GM08714 (cell line): ENCODE measurements around the gene OR12D2.
"Not testable (repeated sequence)": the region's sequence is repeated elsewhere in the genome, so short reads cannot be mapped to it uniquely, and the experiment has no call there.

Experiments
- H3K4me3 ChIP-seq: fragments of 200-500 bp; sonication (Bioruptor generic); 2 replicates; pipeline ENCODE4 v1.5.1; 2014; ENCODE audit warnings: mild to moderate bottlenecking, low read length, inconsistent platforms
- ZNF274 ChIP-seq: IDR thresholded peaks from 2 replicates; pipeline ENCODE4 v1.6.1; 2012; ENCODE audit warnings: mild to moderate bottlenecking, low read depth, low read length

OR12D2 gene

GRCh38 chr6:29395331-29395730 is at the start of gene OR12D2:
OR12D2 (plus strand) TSS chr6:29395631; CDS start chr6:29396700, 1,069 bp downstream.
- no peak within 1 kb of the TSS for H3K4me3 ChIP-seq
- no peak for TF ChIP-seq ZNF274

- H3K4me3 ChIP-seq: not testable (repeated sequence)
Observed at GRCh38 chr6:29349348-29349747, 46.1 kb upstream of the OR12D2 start.

- no peak for TF ChIP-seq ZNF274
- no peak overlapping the region for H3K4me3 ChIP-seq
Observed at GRCh38 chr6:29354980-29355379, 40.5 kb upstream of the OR12D2 start.

DNA sequence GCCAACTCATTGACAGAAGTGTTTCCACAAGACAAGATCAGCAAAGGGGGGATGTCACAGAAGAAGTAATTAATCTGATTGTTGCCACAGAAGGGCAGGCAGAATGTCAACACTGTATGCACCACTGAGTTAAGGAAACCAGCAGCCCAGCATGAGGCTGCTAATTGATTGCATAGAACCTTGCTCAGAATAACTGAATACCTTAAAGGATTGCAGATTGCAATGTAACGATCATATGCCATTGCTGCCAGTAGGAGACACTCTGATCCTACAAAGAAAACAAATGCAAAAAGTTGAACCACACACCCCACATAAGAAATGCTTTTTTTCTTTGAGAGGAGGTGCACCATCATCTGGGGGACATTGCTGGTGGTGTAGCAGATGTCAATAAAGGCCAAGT is 39.8 kb upstream of the OR12D2 start:
- no peak overlapping the region for H3K4me3 ChIP-seq
- no peak for TF ChIP-seq ZNF274

- TF ChIP-seq ZNF274: no peak
- H3K4me3 ChIP-seq: no peak within 1 kb of the TSS
Observed at GRCh38 chr6:29368765-29369164, 26.7 kb upstream of the OR12D2 start, which contains the start of gene OR5V1. OR5V1 (minus strand) TSS chr6:29368865; CDS start chr6:29356195, 12,670 bp downstream.

DNA sequence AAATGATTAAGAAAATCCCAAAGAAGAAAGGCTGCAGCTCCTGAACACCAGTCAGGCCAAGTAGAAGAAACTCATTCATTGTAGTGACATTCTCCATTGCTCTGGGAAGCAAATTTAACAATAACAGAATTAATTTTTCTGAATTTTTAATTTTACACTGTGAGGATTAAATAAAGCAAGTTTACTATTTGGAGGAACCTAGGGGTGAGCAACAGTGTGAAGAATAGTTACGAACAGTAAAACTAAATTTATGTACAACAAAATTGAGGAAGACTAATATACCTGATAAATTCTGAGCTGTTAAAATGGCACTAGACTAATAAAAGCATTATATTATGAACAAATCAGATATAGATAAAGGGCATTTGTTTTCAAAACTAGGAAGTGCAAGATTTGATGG is 20.2 kb upstream of the OR12D2 start, which contains the start of gene OR12D3:
Gene OR12D3 (minus strand): TSS at position 101 of the 400 bp plus-strand sequence. CDS start 4 bp downstream, at position 97.
- H3K4me3 ChIP-seq: no peak within 1 kb of the TSS
- no peak for TF ChIP-seq ZNF274

GRCh38 chr6:29376003-29376402 is 19.4 kb upstream of the OR12D2 start:
- no peak overlapping the region for H3K4me3 ChIP-seq
- no peak for TF ChIP-seq ZNF274

DNA sequence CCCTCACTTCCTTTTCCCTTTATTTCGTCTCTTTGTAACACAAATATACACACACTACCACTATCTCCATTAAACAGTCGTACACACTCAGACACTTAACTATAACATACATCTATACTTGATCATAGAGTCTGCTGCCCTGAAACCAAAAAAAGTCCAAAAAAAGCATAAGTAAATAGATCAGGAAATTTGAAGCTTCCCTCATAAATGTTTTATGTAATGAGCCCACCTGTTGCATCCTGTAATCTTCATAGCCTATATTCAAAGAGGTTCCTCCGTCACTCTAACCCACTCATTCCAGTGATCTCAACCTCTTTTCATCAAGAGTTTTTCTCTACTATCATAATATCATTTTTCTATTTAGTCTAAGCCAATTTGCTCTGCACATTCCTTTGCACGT is 6.9 kb upstream of the OR12D2 start:
- TF ChIP-seq ZNF274: no peak
- no peak overlapping the region for H3K4me3 ChIP-seq

DNA sequence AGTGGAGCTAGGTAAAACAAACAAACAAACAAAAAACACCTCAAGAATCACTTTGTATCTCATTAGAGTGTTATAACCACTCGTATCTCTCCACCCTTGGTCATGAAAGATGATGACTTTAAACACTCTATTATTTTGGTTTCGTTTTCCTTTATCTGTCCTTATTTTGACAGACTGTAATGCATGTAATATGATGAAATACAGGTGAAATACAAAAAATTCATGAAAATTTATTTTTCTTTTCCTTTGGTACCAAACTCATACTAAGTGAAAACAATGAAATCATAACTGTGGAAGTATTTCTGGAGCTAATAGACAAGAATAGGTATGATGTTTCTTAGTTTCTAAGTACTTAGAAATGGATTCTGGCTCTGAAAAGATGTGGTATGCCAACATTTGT is 4.1 kb downstream of the OR12D2 start:
- no peak overlapping the region for H3K4me3 ChIP-seq
- TF ChIP-seq ZNF274: no peak

GRCh38 chr6:29403801-29404200 is 8.4 kb downstream of the OR12D2 start:
- no peak for TF ChIP-seq ZNF274
- no peak overlapping the region for H3K4me3 ChIP-seq

- no peak within 1 kb of the TSS for H3K4me3 ChIP-seq
- no peak for TF ChIP-seq ZNF274
Observed at GRCh38 chr6:29414588-29414987, 19.2 kb downstream of the OR12D2 start, which contains the start of gene OR12D1. OR12D1 (plus strand) TSS chr6:29414928.

DNA sequence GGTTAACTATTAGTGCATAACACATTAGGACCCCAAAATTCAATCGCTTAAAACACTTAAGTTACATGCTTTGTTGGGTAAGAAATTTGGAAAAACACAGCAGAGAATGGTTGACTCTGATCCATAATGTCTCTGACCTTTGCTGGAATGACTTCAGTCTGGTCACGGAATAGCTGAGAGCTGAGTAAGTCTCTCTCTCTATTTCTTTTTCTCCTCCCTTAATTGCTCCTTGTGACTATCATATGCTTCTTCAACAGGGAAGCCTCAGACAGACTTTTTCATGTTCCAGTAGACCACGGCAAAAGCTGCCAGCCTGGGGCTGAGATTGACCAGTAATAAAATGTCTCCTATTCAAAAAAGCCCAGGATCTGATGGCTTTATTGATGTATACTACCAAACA is 24.1 kb downstream of the OR12D2 start:
- TF ChIP-seq ZNF274: no peak
- no peak overlapping the region for H3K4me3 ChIP-seq

DNA sequence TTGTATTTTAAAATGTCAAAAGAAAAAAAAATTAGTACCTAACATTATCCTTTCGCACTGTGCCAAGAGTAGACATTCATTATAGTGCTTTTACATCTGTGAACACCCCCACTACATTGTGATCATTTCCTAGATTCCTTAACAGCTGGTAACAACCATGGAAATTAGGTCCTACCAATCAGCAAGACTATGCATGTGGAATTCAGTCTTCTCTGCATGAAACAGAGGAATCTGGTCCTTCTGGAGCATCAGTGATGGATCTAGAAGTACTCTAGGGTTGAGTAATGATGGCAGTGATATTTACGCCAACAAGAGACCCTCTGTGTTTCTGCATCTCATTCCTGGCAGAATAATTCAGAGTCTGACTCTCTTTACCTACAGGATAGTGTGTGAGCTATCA is 28.7 kb downstream of the OR12D2 start:
- no peak for TF ChIP-seq ZNF274
- no peak overlapping the region for H3K4me3 ChIP-seq

GRCh38 chr6:29424575-29424974 is 29.1 kb downstream of the OR12D2 start:
- no peak for TF ChIP-seq ZNF274
- no peak overlapping the region for H3K4me3 ChIP-seq

DNA sequence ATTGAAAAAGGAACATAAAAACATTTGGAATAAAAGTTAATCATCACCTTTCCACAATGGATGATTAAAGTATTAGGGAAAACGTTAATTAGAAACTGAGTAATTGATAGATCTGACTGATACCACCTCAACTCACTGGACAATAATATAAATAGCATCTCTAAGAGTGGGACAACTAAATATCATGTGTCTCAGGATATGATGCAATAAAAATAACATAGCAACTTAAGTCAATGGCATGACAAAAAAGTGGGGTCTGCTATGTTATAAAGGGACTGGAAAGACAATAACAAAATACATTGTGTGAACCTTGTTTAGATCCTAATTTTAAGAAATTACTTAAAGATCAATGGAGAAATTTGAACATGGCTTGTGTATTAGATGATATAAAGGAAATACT is 29.6 kb downstream of the OR12D2 start:
- no peak for TF ChIP-seq ZNF274
- no peak overlapping the region for H3K4me3 ChIP-seq

DNA sequence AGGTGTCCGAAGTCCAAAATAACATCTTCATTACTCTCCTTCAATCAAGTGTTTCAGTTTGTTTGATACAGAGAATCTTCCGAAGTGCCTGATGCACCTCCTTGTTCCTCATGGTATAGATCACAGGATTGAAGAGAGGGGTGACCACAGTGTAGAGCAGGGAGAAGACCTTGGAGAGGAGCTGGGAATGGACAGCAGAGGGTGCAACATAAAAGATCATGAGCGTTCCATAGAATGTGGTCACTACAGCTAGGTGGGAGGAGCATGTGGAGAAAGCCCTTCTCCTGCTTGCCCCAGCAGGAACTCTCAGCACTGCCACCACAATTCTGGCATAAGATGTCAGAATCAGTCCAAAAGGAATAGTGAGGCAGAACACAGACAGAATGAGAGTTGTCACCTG is 31.2 kb downstream of the OR12D2 start:
- no peak for TF ChIP-seq ZNF274
- no peak overlapping the region for H3K4me3 ChIP-seq

GRCh38 chr6:29436730-29437129 is 41.3 kb downstream of the OR12D2 start:
- not testable (repeated sequence) for H3K4me3 ChIP-seq
